ENCODE data around the gene ABHD10.

DNA sequence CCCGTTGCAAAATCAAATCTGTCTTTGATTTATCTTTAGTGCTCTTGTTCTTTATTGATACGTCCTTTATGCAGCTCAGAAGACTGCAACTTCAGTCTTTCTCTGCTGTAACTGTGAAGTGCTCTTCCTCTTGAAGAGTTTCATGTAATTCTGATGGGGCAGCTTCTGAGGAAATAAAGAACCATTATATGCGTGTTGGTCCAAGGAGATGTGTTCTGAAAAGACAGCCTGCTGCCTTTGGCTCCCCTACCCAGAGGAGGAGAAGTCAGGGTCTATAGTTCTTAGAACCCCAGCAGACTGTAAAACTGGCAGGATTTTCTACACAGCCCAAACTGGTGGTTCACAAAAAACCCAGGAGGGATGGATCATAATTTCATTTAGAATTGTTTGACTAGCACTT, 22.4 kb upstream of the ABHD10 start:
- TF ChIP-seq, protein P1, sequence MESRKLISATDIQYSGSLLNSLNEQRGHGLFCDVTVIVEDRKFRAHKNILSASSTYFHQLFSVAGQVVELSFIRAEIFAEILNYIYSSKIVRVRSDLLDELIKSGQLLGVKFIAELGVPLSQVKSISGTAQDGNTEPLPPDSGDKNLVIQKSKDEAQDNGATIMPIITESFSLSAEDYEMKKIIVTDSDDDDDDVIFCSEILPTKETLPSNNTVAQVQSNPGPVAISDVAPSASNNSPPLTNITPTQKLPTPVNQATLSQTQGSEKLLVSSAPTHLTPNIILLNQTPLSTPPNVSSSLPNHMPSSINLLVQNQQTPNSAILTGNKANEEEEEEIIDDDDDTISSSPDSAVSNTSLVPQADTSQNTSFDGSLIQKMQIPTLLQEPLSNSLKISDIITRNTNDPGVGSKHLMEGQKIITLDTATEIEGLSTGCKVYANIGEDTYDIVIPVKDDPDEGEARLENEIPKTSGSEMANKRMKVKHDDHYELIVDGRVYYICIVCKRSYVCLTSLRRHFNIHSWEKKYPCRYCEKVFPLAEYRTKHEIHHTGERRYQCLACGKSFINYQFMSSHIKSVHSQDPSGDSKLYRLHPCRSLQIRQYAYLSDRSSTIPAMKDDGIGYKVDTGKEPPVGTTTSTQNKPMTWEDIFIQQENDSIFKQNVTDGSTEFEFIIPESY (IDR thresholded peaks at IDR 0.05) = no peak
- TF ChIP-seq MXI1 (IDR thresholded peaks at IDR 0.05; ENCODE audit: low read depth, low read length) (no peak), IRF4 (IDR thresholded peaks at IDR 0.05; ENCODE audit: low read depth, low read length) (no peak), RAD51 (IDR thresholded peaks at IDR 0.05) (no peak), EP300 (IDR thresholded peaks at IDR 0.05; ENCODE audit: borderline replicate concordance in 1 of 2, control insufficient read depth in 1 of 2, low read depth in 2 of 2, low read length in 2 of 2) (no peak), TARDBP (IDR thresholded peaks at IDR 0.05; ENCODE audit: borderline replicate concordance) (no peak), EZH2 (IDR thresholded peaks at IDR 0.05; ENCODE audit: borderline replicate concordance, control insufficient read depth, low read depth, low read length) (no peak), SMC3 (IDR thresholded peaks at IDR 0.05; ENCODE audit: borderline replicate concordance, low read length) (no peak), CBX5 (IDR thresholded peaks at IDR 0.05; ENCODE audit: low read depth) (no peak)
- TF ChIP-seq, protein P2, sequence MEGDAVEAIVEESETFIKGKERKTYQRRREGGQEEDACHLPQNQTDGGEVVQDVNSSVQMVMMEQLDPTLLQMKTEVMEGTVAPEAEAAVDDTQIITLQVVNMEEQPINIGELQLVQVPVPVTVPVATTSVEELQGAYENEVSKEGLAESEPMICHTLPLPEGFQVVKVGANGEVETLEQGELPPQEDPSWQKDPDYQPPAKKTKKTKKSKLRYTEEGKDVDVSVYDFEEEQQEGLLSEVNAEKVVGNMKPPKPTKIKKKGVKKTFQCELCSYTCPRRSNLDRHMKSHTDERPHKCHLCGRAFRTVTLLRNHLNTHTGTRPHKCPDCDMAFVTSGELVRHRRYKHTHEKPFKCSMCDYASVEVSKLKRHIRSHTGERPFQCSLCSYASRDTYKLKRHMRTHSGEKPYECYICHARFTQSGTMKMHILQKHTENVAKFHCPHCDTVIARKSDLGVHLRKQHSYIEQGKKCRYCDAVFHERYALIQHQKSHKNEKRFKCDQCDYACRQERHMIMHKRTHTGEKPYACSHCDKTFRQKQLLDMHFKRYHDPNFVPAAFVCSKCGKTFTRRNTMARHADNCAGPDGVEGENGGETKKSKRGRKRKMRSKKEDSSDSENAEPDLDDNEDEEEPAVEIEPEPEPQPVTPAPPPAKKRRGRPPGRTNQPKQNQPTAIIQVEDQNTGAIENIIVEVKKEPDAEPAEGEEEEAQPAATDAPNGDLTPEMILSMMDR (IDR thresholded peaks at IDR 0.05 in 2 of 3, conservative IDR thresholded peaks at IDR 0.05 in 1 of 3; ENCODE audit: control insufficient read depth in 2 of 3, extremely low read depth in 1 of 3, insufficient read depth in 1 of 3, low read depth in 3 of 3, low read length in 3 of 3) = no peak

Measured in GM12878 (cell line).